Activated CD8-positive, alpha-beta memory T cell treated with anti-CD3 and anti-CD28 coated beads for 4 hours (primary cell): ENCODE data around the gene ADA.
"Not testable (repeated sequence)": the region's sequence is repeated elsewhere in the genome, so short reads cannot be mapped to it uniquely, and the experiment has no call there.

Experiments used
- DNase-seq, 2 donors: peaks; one replicate each; pipeline ENCODE4 v3.0.0-alpha.2; 2020; ENCODE audit warnings: low read depth in 2 of 2

ADA gene

DNA sequence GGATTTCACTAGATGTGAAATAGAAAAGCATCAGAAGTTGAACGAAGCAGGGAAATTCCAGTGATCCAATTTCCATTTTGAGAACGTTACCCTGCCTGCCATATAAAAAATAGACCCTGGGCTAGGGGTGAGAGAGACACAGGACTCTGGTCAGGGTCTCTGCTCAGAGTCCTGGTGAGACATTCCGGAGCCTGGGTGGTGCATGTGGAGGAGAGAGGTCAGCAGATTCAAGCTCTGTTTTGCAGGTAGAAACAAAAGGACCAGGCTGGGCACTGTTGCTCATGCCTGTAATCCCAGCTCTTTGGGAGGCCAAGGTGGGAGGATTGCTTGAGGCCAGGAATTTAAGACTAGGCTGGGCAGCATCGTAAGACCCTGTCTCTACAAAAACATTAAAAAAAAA, 51.2 kb downstream of the ADA start:
- DNase-seq: no peak

DNA sequence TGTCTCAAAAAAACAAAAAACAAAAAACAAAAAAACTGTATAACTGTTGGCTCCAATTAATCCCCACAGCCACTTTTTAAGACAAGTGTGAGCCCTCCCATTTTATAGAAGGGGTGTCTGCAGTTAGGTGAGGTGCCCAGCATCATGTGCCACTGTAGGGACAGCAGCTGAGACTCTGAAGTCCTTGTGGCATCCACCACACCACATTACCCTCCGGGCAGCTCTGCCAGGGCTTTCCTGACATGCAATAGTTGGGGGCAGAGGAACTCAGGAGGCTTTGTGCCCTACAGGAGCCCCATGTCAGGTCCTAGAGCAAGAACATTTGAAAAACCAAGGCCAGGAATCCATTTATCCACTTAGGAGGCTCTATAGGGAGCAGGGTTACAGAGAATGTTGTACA, 51.8 kb downstream of the ADA start:
- DNase-seq: no peak

DNA sequence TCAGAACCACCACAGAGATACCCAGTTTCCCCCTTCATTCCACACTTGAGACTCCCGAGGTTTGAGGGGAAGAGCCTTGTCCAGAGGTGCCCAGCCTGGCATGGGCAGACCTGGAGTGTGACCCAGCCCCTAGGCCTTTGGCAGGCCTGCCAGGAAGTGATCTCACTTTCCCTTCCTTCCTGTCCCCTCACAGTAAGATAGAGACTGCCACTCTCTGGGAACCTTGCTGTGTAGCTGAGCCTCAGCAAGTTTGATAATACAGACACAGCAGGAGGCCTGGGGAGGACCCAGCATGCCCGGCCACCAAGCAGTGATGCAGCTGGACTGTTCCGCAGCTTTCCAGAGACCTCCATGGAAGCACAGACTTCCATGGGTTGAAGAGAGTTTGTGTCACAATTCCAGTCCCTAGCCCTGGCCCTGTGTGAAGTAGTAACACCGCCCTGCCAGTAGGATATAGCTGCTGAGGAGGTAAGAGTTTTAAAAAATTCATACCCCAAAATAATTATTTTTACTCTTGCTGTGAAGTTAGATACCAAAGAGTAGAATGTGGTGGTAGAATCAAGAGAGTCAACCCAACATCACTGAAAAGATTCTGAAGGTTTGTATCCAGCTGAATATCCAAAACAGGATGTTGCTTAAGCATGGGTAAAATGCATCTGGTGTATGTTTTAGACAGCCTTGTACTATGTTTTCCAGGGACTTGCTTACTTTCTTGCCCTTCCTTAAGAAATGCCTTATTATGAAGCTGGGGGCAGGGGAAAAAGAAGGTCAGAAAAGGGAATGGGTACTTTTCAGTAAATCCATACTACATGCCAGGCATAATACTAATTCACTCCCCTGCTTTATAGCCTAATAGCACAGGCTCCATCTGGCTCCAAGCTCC, 52.8 kb downstream of the ADA start:
- DNase-seq: no peak

DNA sequence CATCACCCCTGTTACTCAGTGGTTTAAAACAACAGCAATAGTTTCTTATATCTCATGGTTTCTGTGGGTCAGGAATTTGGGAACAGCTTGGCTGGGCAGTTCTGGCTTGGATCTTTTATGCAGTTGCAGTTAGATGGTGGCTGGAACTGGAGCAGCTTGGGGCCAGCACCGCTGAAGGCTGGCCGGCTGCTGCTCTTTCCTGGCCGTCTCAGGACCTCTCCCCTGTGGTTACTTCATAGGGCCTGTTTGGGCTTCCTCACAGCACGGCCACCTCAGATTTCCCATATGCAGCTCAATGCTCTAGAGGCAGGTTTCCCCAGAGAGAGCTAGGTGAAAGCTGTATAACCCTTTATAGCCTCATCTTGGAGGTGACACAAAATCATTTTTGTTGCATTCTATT, 53.6 kb downstream of the ADA start:
- DNase-seq: no peak

DNA sequence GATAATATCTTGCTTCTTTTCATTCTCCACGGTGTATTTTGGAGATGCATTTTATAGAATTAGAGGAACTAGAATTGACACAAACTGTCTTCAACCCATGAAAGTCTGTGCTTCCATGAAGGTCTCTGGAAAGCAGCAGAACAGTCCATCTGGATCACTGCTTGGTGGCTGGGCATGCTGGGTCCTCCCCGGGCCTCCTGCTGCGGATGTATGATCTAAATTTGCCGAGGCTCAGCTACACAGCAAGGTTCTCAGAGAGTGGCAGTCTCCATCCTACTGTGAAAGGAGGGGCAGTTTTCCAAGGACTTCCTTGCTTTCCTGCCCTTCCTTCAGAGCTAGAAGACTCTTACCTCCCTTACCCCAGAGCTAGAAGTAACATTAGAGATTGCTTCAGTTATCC, 54.0 kb downstream of the ADA start:
- no peak for DNase-seq

DNA sequence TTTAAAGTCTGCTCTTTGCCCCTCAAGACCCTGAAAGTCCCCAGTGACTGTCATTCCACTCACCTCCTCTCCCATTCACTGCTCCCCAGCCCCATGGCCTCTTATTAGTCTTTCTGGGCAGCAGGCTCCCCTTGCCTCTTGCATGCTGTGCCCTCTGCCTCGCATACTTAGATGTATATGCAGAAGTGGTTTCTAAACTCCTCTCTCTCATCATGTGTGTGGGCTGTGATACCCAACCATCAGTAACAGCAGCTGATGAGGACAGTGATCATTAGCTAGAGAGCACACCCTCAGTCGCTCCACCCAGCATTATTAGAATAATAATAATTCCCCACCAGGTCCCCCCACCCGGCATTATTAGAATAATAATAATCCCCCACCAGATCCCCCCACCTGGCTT, 54.6 kb downstream of the ADA start:
- DNase-seq: no peak

DNA sequence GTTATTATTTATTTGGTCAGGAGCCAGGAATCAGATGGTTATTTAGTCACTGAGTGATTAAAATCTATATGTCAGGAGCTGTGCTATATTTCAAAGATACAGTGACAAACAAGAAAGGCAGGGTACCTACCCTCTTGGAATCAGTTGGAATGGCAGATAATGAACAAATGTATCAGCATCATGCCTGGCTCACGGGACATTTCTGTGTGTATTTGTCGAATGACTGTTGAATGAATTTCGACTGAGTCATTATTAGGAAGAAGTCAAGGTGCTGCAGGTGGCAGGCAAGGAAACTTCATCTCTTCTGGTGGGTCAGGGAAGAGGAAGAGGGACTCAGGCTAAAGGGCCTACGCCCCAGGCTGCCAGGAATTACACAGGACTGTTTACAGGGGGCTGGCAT, 55.5 kb downstream of the ADA start:
- DNase-seq: no peak

DNA sequence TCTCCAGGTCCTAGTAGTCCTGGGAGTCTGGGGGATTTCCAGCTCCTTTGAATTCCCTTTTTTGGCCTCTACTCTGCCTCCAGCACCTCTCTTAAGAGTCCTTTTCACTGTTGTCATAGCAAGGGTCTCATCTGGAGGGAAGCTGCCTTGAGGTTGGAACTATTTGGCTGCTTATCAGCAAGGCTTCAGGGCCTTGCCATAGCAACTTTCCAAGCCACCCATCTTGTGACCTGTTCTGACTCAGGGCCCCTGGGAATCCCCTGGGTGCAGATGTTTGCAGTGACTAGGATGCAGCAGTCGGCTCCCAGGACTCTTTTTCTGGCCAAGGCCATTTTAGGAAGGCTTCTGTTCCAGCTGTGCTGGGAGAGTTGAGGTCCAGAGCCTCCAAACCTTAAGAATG, 56.8 kb downstream of the ADA start:
- DNase-seq: no peak

DNA sequence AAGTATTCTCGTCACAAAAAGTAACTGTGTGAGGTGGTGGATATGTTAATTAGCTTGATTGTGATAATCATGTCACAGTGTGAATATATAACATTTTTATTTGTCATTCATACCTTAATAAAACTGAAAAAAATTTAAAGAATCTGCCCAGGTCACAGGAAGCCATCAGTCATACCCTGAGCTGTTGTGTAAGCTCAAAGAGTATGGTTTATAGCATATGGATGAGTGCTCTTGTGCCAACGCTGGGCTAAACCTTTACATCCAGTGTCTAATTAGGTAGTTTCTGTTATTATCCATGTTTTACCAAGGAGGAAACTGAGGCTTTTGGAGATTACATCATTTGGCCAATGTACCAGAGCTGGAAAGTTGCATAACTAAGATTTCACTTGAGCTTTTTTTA, 57.7 kb downstream of the ADA start:
- no peak for DNase-seq

DNA sequence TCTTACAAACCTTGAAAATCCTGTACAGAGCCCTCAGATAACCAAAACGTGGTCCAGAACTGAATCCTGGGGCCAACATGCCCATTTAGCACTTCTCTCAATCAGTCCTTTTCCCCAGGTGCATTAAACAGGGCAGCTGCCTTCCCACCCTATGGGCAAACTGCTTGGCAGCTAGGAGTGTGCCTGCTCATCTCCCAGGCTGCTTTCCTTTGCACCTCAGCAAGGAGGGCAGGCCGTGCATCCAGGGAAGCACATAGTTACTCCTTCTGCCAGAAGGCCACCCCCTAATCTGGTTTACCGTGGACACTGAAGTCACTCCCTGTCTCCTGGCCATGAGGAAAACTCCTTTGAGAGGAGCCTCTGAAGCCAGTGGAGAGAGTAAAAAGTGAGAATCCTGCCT, 59.1 kb downstream of the ADA start:
- no peak for DNase-seq

DNA sequence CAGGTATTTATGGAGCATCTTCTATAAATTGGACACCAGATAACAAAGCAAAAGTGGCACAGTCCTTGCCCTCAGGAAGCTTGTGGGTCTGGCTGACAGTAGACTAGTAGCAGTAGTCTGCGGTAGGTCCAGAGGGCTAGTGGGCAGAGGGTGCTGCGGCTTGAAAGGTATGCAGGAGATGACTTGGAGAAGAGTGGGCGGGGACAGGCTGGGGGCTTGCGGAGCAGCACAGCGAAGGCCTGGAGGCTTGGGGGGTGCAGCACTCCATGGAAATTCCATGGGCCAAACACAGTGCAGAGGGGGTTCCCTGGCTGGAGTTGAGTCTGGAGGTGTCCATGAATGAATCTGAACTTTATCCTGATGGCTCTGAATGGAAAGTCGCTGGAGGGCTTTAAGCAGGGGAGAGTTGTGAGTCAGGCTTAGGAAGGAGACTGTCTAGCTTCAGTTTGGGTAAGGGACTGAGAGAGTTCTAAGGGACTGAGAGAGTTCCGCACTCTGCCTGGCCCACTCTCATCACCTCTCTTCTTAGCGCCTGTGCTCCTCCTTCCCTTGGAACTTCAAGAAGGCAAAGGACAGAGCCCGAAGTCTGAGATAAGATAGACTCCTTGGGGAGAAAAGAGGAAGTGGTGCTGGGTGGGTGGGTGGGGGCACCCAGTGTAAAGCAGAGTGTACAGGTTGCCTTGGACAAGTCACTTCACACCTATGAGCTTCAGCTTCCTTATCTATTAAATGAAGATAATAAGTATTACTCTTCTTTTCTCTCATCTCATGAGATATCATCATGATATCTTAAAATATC, 60.3 kb downstream of the ADA start:
- DNase-seq: no peak

DNA sequence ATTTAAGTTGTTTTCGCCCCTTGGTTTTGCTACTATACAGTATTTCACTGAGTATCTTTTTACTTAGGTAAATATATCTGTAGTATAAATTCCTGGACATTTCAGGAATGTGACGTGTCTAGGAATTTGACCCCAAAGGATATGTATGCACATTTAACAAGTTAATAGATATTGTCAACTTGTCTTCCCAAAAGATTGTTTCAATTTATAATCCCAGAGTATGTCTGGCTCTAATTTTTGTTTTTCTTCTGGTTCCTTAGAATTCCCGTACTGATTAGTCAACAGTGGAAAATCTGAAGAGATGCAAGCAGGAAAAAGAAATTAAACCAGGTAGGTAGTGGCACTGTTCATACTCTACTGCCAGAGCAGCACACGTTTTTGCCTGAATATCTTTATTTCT, 62.0 kb downstream of the ADA start:
- DNase-seq: no peak

DNA sequence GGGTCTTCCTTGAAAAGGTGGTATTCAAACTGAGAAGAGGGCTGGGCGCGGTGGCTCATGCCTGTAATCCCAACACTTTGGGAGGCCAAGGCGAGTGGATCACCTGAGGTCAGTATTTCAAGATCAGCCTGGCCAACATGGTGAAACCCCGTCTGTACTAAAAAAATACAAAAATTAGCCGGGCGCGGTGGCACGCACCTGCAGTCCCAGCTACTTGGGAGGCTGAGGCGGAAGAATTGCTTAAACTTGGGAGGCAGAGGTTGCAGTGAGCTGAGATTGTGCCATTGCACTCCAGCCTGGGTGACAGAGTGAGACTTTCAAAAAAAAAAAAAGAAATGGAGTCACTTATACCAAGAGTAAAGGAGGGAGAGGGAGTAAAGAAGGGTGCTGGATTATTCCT, 63.2 kb downstream of the ADA start:
- not testable (repeated sequence) for DNase-seq

DNA sequence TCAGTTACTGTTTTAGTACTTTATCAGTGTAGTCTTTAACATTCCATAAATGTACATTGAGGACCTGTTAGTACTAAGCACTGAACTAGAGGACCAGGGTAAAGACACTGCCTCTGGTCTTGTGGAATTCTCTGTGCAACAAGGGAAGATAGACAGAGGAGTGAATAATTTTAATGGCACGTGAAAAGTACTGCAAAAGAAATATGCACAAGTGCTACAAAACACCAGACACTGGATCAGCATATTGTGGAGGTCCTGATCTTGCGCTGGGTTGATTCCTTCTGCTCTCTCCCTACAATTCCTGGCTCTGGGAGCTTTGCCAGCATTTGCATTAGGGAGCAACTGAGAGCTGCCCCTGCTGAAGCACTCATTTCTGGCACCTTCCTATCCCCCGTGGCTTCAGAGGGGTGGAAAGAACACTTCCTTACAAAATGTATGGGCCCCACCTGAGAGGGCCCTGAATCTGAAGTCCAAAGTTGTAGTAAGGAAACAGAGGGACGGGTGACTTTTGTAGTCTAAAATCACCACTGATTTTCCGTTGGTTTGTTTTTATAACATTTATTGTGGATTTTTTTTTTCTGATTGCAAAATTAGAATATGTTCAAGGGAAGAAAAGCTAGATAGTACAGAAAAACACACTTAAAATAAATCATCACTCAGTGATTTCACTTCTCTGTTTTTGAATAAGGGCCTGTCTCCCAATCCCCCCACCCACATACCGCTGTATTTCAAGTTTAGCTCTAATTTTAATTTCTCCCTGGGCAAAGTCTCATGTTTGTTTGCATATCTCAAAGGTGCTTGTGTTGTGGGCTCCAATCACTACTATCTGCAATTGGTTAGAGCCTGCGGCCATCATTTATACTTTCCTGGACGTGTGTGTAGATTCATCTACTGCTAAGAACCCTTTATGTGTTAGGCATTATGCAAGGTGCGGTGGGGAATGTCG, 64.2 kb downstream of the ADA start:
- DNase-seq: no peak

DNA sequence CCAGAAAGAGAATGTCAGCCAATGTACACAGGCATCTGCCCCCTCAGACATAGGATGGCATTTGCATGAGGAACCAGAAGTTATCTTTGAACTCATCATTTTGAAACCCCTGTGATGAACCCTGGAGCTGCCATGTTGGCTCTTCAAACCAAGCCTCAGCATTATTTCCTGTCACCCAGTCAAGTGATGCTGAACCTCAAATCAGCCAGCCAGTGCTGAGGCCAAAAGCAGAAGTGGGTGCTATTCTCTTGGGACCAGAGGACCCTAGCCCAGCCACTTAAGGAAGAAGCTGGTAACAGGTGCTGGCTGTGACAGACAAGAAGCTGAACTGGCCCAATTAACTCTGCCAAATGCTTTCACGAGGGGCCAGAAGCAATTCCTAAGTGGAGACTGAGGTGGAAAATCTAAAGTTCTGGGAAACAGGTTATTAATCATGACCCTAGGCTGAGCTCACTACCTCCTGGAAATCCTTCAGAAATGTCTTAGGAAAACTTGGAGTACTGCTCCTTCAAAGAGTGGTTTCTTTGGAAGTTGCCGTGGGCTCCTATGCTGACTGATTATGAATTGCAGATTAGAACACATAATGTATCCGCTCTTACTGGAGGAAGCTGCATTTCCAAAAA, 65.1 kb downstream of the ADA start:
- no peak for DNase-seq

DNA sequence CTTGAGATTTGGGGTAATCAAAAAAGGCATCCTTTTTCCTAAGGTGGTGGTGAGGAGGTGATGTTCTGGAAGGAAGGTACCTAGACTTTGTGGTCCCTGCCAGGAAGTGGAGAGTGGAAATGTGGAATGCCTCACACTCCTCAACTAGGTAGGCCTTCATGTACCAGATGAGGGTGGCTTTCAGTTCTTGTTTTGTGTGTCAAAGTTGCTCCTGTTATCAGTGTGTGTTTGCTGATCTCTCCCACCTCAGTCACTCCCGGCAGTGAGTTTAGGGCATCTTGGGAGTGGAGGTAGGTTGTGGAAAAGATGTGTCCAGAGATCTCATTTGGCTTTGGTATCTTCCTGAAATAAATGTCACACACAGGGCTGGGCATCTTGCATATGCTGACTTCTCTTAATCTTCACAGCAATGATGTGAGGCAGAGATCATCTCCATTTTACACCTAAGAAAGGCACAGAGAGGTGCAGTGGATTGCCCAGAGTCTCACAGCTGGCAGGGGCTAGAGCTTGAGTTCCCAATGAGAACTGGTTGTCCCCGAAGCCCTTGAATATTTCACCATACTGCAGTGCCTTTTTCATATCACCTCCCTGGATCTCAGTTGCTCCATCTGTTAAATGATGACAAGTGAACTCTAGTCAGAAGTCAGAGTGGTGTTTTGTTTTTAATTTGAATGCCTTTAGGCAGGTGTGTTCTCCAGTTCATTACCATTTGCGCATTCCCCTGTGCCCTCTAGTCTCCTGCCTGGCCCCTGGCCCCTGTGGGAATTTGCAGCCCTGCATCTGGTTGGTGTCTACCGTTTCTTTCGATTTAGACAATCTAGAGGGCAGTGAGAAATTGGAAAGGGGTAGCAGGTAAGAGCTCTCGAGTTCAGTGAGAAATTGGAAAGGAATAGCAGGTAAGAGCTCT, 66.2 kb downstream of the ADA start:
- DNase-seq: no peak

DNA sequence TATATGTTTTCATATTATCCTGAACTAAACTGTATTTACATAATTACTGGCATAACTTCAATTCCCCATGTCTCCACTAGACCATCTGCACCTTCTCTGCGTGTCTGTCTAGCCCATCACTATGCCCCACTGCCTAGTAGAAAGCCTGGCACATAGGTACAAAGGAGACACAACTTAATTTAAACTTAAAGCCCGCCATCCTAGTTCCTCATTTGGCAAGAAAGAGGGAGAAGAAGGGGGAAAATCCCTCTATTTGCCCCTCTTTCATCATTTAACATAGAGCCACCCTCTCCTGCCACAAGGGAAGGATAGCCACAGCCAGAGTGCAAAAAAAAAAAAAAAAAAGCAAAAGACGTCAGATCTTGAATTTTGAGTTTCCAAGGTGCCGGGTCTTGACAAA, 67.3 kb downstream of the ADA start:
- DNase-seq: no peak

DNA sequence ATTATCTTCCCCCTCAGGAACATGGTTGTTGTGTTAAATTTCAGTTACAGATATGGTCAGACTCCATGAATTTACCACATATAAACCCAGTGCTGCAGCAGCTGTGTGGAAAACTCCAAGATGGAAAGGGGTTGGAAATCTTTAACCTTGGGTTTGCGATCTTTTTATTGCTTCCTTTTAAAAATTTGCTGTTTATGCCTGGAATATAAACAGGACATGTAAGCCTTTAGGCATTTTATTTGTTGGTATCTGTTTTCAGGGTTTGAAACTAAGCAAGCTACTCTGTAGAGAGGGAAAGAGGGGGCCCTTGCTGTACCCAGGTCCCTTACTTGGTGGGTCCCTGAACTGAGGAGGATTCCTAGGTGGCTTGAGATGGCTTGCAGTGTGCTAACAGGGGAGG, 68.3 kb downstream of the ADA start:
- no peak for DNase-seq

DNA sequence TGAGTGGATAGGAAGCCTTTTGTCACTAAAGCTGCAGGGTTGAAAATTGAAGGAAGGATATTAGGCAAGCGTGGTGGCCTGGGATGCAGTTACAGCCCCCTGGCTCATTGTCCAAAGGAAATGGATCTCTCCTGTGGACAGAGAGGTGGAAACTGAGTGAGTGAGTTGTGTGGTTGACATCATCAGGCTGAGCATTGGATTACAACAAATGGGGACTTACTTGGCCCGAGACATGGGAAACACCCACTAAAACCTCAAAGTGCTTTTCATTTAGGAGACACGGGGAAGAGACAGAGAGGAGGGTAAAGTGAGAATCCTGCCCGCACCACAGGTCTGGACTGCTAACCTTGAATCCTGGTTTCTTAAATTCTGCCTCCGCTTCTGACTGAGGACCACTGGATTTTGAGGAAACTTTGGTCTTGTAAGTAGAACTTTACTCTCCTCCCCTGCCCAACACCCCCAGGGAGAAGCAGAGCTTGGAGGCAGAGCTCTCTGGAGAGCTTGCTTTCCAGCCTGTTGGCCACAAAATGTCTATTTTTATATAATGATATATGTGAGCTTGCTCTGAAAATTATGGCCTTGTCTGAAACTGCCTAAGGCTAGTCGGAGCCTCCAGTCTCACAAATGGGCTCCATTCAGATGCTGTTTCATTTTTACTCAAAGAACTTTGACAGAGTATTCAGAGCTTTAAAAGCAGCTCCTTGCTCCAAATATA, 69.0 kb downstream of the ADA start, which contains the start of gene PKIG:
Gene PKIG, plus strand, starts transcription at position 269 of the 715 bp plus-strand sequence. CDS start 31,978 bp downstream, outside the sequence.
- DNase-seq: no peak

DNA sequence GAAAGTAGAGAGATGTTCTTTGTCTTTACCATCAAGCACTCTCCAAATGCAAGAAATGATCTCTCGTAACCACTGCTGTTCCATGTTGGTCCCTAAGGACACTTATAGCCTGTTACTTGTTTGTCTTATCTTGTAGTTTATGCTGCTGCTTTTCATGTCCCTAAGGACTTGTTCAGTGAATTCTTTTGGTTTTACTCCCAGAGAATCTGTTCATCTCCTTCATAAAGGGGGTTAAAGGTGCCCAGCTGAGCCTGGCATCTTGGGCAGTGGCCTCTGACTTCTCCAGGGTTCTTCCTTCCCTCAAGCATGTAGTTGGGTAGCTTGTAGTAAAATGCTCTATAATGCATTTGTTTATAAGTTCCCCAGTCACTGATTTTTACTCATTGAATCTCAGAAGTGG, 70.0 kb downstream of the ADA start:
- DNase-seq: no peak
